Activated naive CD8-positive, alpha-beta T cell treated with anti-CD3 and anti-CD28 coated beads for 36 hours (primary cell): ENCODE measurements around the gene GDF11. TPM values are rescaled to one million over a fixed set of nuclear protein-coding genes. Genes with fewer than 3 reads are reported as not detected.
A peak's percentile ranks its signal among the peaks of the same experiment; 100 is the strongest.

Experiments used
- DNase-seq: peaks from one replicate; pipeline ENCODE4 v3.0.0; 2021
- H3K27ac Mint-ChIP-seq: one replicate; pipeline ENCODE4 v1.8.0; 2022; ENCODE audit warnings: mild to moderate bottlenecking, moderate library complexity, mixed read lengths
- H3K27me3 Mint-ChIP-seq: one replicate; pipeline ENCODE4 v1.8.0; 2022; ENCODE audit warnings: mild to moderate bottlenecking, mixed read lengths
- H3K36me3 Mint-ChIP-seq: one replicate; pipeline ENCODE4 v1.8.0; 2021; ENCODE audit warnings: mild to moderate bottlenecking, mixed read lengths
- H3K4me1 Mint-ChIP-seq: one replicate; pipeline ENCODE4 v1.8.0; 2021; ENCODE audit warnings: mixed read lengths
- H3K4me3 Mint-ChIP-seq: one replicate; pipeline ENCODE4 v1.8.0; 2022; ENCODE audit warnings: mild to moderate bottlenecking, moderate library complexity, mixed read lengths
- H3K9me3 Mint-ChIP-seq: one replicate; pipeline ENCODE4 v1.8.0; 2022; ENCODE audit warnings: mixed read lengths
- total RNA-seq, 2 experiments: library from RNA; stranded (reverse); gene quantifications; one replicate each; pipeline ENCODE4 v1.2.3, GENCODE V29; 2021

Gene GDF11
- total RNA-seq, 2 experiments from 2014 or later, result 11.9 to 12.9 TPM

GRCh38 chr12:55725556-55725955 lies 17.4 kb upstream of the GDF11 start:
- H3K36me3 Mint-ChIP-seq, result peaks cover 6% of the 10 kb centered on the region
- H3K9me3 Mint-ChIP-seq, result no peaks in the 10 kb centered on the region
- H3K4me1 Mint-ChIP-seq, result peaks cover 29% of the 10 kb centered on the region
- H3K4me3 Mint-ChIP-seq, result no peak overlapping the region
- no peaks in the 10 kb centered on the region for H3K27me3 Mint-ChIP-seq
- DNase-seq, result no peak
- no peak overlapping the region for H3K27ac Mint-ChIP-seq

GRCh38 chr12:55726971-55727370 lies 16.0 kb upstream of the GDF11 start:
- H3K4me1 Mint-ChIP-seq, result peaks cover 31% of the 10 kb centered on the region
- DNase-seq, result no peak
- H3K9me3 Mint-ChIP-seq, result no peaks in the 10 kb centered on the region
- H3K27me3 Mint-ChIP-seq, result no peaks in the 10 kb centered on the region
- H3K27ac Mint-ChIP-seq, result peak overlapping the region; percentile 70
- peaks cover 7% of the 10 kb centered on the region for H3K36me3 Mint-ChIP-seq
- H3K4me3 Mint-ChIP-seq, result peak overlapping the region; percentile 74

- Mint-ChIP-seq H3K9me3 (no peaks in the 10 kb centered on the region), H3K27ac (peak overlapping the region; percentile 70), H3K4me3 (peak overlapping the region; percentile 74), H3K27me3 (no peaks in the 10 kb centered on the region), H3K36me3 (peaks cover 7% of the 10 kb centered on the region), H3K4me1 (peaks cover 31% of the 10 kb centered on the region)
- DNase-seq, result no peak
Observed at GRCh38 chr12:55727643-55728185, 15.2 kb upstream of the GDF11 start.

- Mint-ChIP-seq H3K4me3 (peak overlapping the region; percentile 74), H3K36me3 (peaks cover 7% of the 10 kb centered on the region), H3K9me3 (no peaks in the 10 kb centered on the region), H3K4me1 (peaks cover 31% of the 10 kb centered on the region), H3K27ac (no peak overlapping the region), H3K27me3 (no peaks in the 10 kb centered on the region)
- DNase-seq, result peak; percentile 35
Observed at GRCh38 chr12:55728186-55728938, 14.6 kb upstream of the GDF11 start.

- no peaks in the 10 kb centered on the region for H3K9me3 Mint-ChIP-seq
- H3K4me1 Mint-ChIP-seq, result peaks cover 31% of the 10 kb centered on the region
- peak; percentile 84 for DNase-seq
- H3K27ac Mint-ChIP-seq, result peak within 1 kb of the TSS; percentile 94
- H3K36me3 Mint-ChIP-seq, result peaks cover 7% of the 10 kb centered on the region
- H3K27me3 Mint-ChIP-seq, result no peaks in the 10 kb centered on the region
- peak within 1 kb of the TSS; percentile 87 for H3K4me3 Mint-ChIP-seq
Observed at GRCh38 chr12:55728939-55729818, 13.7 kb upstream of the GDF11 start, which contains the start of gene CD63. Gene CD63, minus strand, starts transcription at chr12:55729009. Its CDS starts 668 bp downstream, at chr12:55728341.

GRCh38 chr12:55729819-55730818 lies 12.8 kb upstream of the GDF11 start:
- H3K9me3 Mint-ChIP-seq, result no peaks in the 10 kb centered on the region
- H3K4me3 Mint-ChIP-seq, result peak overlapping the region; percentile 87
- H3K4me1 Mint-ChIP-seq, result peaks cover 27% of the 10 kb centered on the region
- H3K27me3 Mint-ChIP-seq, result no peaks in the 10 kb centered on the region
- DNase-seq, result peak; percentile 41
- H3K36me3 Mint-ChIP-seq, result peaks cover 7% of the 10 kb centered on the region
- peak overlapping the region; percentile 94 for H3K27ac Mint-ChIP-seq

- Mint-ChIP-seq H3K27me3 (no peaks in the 10 kb centered on the region), H3K4me3 (no peak overlapping the region), H3K27ac (no peak overlapping the region), H3K36me3 (peaks cover 7% of the 10 kb centered on the region), H3K4me1 (peaks cover 16% of the 10 kb centered on the region), H3K9me3 (no peaks in the 10 kb centered on the region)
- DNase-seq, result no peak
Observed at GRCh38 chr12:55732288-55732687, 10.6 kb upstream of the GDF11 start.

- Mint-ChIP-seq H3K9me3 (no peaks in the 10 kb centered on the region), H3K27ac (no peak overlapping the region), H3K27me3 (no peaks in the 10 kb centered on the region), H3K4me3 (no peak overlapping the region), H3K4me1 (peaks cover 19% of the 10 kb centered on the region), H3K36me3 (peaks cover 7% of the 10 kb centered on the region)
- no peak for DNase-seq
Observed at GRCh38 chr12:55733021-55733555, 9.8 kb upstream of the GDF11 start.

GRCh38 chr12:55733858-55734257 lies 9.1 kb upstream of the GDF11 start:
- no peaks in the 10 kb centered on the region for H3K27me3 Mint-ChIP-seq
- H3K4me3 Mint-ChIP-seq, result no peak overlapping the region
- DNase-seq, result no peak
- H3K9me3 Mint-ChIP-seq, result no peaks in the 10 kb centered on the region
- no peak overlapping the region for H3K27ac Mint-ChIP-seq
- peaks cover 7% of the 10 kb centered on the region for H3K36me3 Mint-ChIP-seq
- H3K4me1 Mint-ChIP-seq, result peaks cover 22% of the 10 kb centered on the region

GRCh38 chr12:55734595-55734994 lies 8.3 kb upstream of the GDF11 start:
- Mint-ChIP-seq H3K27me3 (no peaks in the 10 kb centered on the region), H3K4me1 (peaks cover 24% of the 10 kb centered on the region), H3K27ac (no peak overlapping the region), H3K4me3 (no peak overlapping the region), H3K36me3 (peaks cover 7% of the 10 kb centered on the region), H3K9me3 (no peaks in the 10 kb centered on the region)
- no peak for DNase-seq

GRCh38 chr12:55736076-55736475 lies 6.8 kb upstream of the GDF11 start:
- Mint-ChIP-seq H3K27me3 (no peaks in the 10 kb centered on the region), H3K4me1 (peaks cover 20% of the 10 kb centered on the region), H3K36me3 (no peaks in the 10 kb centered on the region), H3K4me3 (no peak overlapping the region), H3K27ac (no peak overlapping the region), H3K9me3 (no peaks in the 10 kb centered on the region)
- DNase-seq, result no peak

GRCh38 chr12:55736780-55737580 lies 5.9 kb upstream of the GDF11 start:
- Mint-ChIP-seq H3K4me3 (peak overlapping the region; percentile 47), H3K9me3 (no peaks in the 10 kb centered on the region), H3K4me1 (peaks cover 24% of the 10 kb centered on the region)

GRCh38 chr12:55737581-55738122 lies 5.3 kb upstream of the GDF11 start:
- Mint-ChIP-seq H3K4me3 (peak overlapping the region; percentile 80), H3K36me3 (no peaks in the 10 kb centered on the region), H3K9me3 (no peaks in the 10 kb centered on the region), H3K4me1 (peaks cover 26% of the 10 kb centered on the region), H3K27ac (peak overlapping the region; percentile 85), H3K27me3 (no peaks in the 10 kb centered on the region)
- no peak for DNase-seq

More at GRCh38 chr12:55736780-55737580, 5.9 kb upstream of the GDF11 start:
- Mint-ChIP-seq H3K27me3 (no peaks in the 10 kb centered on the region), H3K27ac (peak overlapping the region; percentile 59), H3K36me3 (no peaks in the 10 kb centered on the region)
- peak; percentile 64 for DNase-seq
